ENCODE measurements around the gene MISP3. TPM values are rescaled to one million over a fixed set of nuclear protein-coding genes. Genes with fewer than 3 reads are reported as not detected.

The MISP3 gene
- total RNA-seq, 1 experiment from 2014 or later = 2.8 TPM

DNA sequence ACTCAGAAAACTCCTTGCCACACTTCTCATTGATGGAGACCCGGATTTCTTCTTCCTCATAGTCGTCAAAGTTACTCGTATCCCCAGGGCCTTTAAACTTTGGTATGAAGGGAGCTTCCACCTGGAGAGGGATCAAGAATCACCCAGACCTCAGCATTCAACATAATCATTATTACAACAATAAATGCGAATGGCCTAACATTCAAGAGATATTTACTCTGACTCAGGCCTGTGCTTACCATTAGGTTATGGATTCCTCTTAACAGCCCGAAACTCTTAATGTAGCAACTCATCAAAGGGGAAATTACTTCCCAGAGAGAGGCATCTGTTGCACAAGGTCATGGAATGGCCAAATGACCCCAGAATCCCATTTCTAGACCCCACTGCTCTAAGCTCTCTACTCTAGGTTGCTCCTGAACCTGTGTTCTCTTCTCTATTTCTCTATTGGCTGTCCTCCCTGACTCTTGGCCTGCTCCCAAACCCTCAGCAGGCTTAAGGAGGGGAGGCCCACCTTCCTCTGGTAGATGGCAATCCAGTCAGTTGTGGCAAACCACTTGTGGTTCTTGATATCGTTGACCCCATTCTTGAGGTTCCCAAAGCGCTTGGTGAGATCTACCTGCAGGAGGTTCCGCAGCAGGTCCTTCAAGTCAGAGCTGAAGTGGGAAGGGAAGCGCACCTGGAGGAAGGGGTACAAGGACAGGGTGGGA, 20.7 kb downstream of the MISP3 start:
- in situ Hi-C loops (cut with HindIII; ENCODE audit: low sequenced_read_pairs) = loop anchor here (25.0 kb wide), 2 partner anchors 181 to 731 kb away; partner anchors contain the start of genes BRME1 and CC2D1A
- DNase-seq (ENCODE audit: low spot score) = no peak

DNA sequence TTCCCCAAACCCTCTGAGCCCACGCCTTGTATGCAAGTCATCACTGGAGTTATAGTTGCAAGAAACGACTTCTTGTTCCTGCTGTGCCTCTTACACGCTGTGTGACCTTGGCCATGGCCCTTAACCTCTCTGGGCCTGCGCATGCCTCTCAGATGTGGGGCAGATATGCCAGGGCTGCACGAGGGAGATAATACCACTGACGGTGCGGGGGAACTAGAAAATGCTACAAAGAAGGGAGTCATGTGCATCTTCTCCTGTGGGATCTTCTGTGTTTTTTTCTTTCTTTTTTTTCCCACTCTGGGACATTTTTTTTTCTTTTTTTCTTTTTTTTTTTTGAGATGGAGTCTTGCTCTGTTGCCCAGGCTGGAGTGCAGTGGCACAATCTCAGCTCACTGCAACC, 22.3 kb downstream of the MISP3 start:
- DNase-seq (ENCODE audit: low spot score) = no peak
- in situ Hi-C loops (cut with HindIII; ENCODE audit: low sequenced_read_pairs) = loop anchor here (25.0 kb wide), 2 partner anchors 183 to 733 kb away; partner anchors contain the start of genes BRME1 and CC2D1A

DNA sequence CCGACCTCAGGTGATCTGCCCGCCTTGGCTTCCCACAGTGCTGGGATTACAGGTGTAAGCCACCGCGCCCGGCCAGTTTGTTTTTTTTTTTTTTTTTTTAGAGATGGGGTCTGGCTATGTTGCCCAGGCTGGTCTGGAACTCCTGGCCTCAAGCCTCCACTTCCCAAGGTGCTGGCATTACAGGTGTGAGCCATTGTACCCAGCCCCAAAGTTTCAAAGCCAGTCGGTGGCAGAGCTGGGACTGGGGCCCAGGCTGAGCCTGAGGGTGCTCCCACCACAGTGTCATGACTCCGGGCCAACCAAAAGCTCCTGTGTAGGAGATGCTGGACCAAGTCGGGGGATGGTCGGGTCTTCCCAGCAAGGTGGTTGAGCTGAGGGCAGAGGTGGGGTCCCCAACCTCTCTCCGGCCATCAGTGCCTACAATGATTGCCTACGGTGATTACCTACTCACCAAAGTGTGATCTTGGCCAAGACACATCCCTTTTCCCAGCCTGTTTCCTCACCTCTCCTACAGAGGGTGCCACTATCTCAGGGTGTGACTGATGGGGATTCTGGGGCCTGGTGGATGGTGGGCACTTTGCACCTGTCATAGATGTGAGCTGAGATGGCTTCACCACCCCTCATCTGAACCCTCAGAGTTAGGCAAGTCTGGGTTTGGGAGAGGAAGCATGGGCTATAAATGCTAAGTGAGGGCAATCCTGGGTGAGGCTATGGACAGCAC, 23.8 kb downstream of the MISP3 start:
- no peak for DNase-seq (ENCODE audit: low spot score)
- in situ Hi-C loops (cut with HindIII; ENCODE audit: low sequenced_read_pairs) = loop anchor here (25.0 kb wide), 2 partner anchors 184 to 734 kb away; partner anchors contain the start of genes BRME1 and CC2D1A

- no peak for DNase-seq (ENCODE audit: low spot score)
- in situ Hi-C loops (cut with HindIII; ENCODE audit: low sequenced_read_pairs) = loop anchor here (25.0 kb wide), 2 partner anchors 185 to 735 kb away; partner anchors contain the start of genes BRME1 and CC2D1A
Measured at GRCh38 chr19:14097532-14098151, 25.1 kb downstream of the MISP3 start.

GRCh38 chr19:14101003-14101545, 28.5 kb downstream of the MISP3 start:
- in situ Hi-C loops (cut with HindIII; ENCODE audit: low sequenced_read_pairs) = no loop called here
- DNase-seq (ENCODE audit: low spot score) = no peak

DNA sequence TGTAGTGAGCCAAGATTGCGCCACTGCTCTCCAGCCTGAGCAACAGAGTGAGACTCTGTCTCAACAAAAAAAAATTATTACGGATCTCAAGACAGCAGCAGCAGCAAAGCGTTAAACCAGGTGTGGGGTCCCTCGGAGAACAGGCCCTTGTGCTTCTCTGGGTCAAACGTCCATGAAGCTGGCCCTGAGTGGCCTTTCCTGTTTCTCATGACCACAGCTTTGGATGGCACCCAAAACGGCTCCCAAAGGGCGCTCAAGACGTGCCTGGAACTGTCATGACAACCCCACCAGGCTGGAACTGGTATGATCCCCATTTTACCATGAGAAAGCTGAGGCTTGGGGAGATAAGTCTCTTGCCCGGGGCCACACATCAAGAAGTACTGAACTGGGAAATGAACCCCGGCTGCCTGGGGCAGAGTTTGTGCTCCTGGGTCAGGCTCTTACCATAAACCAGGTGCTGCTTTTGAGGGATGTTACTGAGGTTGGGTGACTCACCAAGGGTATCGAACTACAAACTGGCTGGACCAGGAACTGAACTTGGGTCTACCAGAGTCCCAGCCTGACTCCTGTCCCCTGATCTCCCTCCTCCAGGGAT, 29.6 kb downstream of the MISP3 start:
- DNase-seq (ENCODE audit: low spot score) = no peak
- in situ Hi-C loops (cut with HindIII; ENCODE audit: low sequenced_read_pairs) = no loop called here

DNA sequence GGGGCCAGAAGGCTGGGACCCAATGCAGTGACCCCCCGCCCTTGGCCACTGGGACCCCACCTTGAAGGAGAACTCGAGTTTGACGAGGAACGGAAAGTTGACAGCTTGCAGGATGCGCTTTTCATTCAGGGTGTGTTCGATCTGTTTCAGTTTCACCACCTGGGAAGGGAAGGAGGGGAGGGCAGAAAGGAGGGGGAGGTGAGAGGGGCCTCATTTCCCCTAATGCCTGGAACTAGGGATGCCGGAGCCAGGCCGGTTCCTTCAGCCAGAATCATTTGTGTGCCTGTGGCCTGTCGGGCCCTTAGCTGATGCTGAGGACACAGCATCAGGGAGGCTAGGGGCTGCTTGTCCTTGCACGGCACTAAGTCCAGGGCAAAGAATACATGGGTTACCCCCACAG, 30.2 kb downstream of the MISP3 start:
- no peak for DNase-seq (ENCODE audit: low spot score)
- in situ Hi-C loops (cut with HindIII; ENCODE audit: low sequenced_read_pairs) = no loop called here

GRCh38 chr19:14103310-14103709, 30.7 kb downstream of the MISP3 start:
- in situ Hi-C loops (cut with HindIII; ENCODE audit: low sequenced_read_pairs) = no loop called here
- DNase-seq (ENCODE audit: low spot score) = no peak

DNA sequence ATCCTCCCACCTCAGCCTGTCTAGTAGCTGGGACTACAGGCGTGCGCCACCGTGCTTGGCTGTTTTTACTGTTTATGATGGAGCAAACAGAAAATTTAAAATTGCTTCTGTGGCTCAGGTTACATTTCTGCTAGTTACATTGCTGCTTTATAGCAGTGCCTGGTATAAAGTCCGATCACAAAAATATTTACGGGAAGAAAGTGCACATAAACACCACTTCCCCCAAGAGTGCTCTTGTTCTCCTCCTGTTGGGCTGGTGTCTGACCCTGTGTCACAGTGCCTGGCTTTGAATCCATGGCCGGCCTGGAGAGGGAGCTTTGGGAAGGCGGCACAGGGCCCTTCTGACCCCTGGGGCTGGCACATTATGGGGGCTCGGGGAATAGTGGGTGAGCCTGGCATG, 33.1 kb downstream of the MISP3 start:
- in situ Hi-C loops (cut with HindIII; ENCODE audit: low sequenced_read_pairs) = no loop called here
- no peak for DNase-seq (ENCODE audit: low spot score)

GRCh38 chr19:14106840-14107239, 34.3 kb downstream of the MISP3 start:
- in situ Hi-C loops (cut with HindIII; ENCODE audit: low sequenced_read_pairs) = no loop called here
- no peak for DNase-seq (ENCODE audit: low spot score)

- no peak for DNase-seq (ENCODE audit: low spot score)
- in situ Hi-C loops (cut with HindIII; ENCODE audit: low sequenced_read_pairs) = no loop called here
Measured at GRCh38 chr19:14107581-14108461, 35.2 kb downstream of the MISP3 start.

DNA sequence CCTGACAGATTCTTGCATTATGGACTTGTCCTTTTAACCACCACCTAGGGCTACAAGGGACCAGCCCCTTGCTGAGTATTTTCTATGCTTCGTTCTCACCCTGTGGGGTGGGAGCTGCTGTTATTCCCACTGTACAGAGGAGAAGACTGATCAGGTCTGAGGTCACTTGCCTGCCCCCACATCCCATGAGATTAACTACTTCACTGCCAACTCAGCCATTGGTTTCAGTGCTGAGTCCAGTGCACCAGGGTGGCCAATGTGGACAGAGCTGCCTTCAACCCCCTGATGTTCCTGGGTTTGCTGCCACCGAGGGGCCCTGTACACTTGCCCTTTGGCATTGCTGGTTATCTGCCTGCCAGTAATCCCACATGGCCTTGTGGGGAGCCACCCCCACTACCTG, 38.1 kb downstream of the MISP3 start:
- in situ Hi-C loops (cut with HindIII; ENCODE audit: low sequenced_read_pairs) = no loop called here
- DNase-seq (ENCODE audit: low spot score) = no peak

GRCh38 chr19:14111486-14111885, 38.9 kb downstream of the MISP3 start:
- in situ Hi-C loops (cut with HindIII; ENCODE audit: low sequenced_read_pairs) = no loop called here
- DNase-seq (ENCODE audit: low spot score) = no peak

GRCh38 chr19:14112051-14112808, 39.6 kb downstream of the MISP3 start:
- in situ Hi-C loops (cut with HindIII; ENCODE audit: low sequenced_read_pairs) = no loop called here
- DNase-seq (ENCODE audit: low spot score) = no peak

GRCh38 chr19:14112809-14113385, 40.3 kb downstream of the MISP3 start:
- DNase-seq (ENCODE audit: low spot score) = no peak
- in situ Hi-C loops (cut with HindIII; ENCODE audit: low sequenced_read_pairs) = no loop called here

GRCh38 chr19:14113762-14114414, 41.3 kb downstream of the MISP3 start:
- in situ Hi-C loops (cut with HindIII; ENCODE audit: low sequenced_read_pairs) = no loop called here

DNA sequence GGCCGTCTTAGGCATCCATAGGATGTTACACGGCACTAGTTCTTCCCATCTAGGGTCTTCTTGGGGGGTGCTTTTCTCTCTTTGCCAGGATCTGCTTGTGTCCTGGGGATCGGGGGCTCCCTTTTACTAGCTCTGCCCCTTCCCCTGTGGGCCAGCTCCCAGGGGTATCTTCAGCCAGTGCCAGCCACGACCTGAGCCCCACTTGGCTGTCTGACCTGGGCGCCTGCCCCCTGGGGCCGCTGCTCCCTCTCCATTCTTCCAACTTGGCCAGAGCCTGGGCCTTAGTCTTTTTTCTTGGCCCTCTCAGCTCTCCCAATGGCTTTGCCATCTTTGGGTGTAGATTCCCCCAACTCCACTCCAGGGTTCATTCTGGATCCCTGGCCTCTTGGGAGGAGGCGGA, 41.9 kb downstream of the MISP3 start:
- DNase-seq (ENCODE audit: low spot score) = no peak
- in situ Hi-C loops (cut with HindIII; ENCODE audit: low sequenced_read_pairs) = no loop called here

More at GRCh38 chr19:14113762-14114414, 41.3 kb downstream of the MISP3 start:
- no peak for DNase-seq (ENCODE audit: low spot score)

Data from G401 (cell line).